ENCODE measurements around the gene RNF187. TPM values are rescaled to one million over a fixed set of nuclear protein-coding genes. Genes with fewer than 3 reads are reported as not detected.

RNF187 gene
- total RNA-seq, 1 experiment from 2014 or later: 97.7 TPM

DNA sequence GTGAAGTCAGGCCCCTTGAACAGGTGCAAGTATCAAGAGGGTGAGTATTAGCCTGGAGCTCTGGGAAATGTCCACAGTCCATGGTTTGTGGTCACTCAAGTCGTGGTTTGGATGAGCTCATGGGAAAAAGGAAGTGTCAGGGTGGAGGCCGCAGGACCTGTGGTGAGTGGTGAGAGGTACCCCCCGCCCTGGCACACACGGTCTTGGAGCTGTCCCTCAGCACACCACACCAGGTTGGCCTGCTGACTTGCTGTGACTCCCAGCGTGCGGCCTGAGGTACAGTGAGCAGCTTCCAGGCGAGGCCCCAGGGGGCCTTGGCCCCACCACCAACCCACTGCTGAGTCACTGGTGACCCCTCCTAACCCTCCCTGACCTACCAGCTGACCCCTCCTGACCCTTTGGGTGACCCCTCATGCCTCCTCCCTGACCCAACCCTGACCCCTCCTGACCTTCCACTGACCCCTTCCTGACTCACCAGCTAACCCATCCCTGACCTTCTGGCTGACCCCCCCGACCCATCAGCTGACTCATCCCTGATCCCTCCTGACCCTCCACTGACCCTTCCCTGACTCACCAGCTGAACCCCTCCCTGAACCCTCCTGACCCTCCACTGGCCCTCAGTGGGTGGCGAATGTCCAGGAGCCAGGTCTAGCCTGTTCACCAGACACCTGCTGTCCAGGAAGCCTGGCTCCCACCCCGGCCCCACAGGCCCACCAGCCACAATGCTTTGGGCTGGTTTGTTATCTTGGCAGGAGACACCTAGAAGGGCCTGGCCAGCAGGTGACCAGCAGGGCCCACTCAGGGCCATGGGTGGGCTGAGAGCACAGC is 34.8 kb upstream of the RNF187 start:
- no peaks in the 10 kb centered on the region for H3F3A ChIP-seq (ENCODE audit: low read length, unreplicated experiment)
- no peak for ATAC-seq
- BruUV-seq (replicated peaks): no TSS peak
- ChIA-PET POLR2A (ENCODE audit: unreplicated experiment) (no interaction called here), CTCF (no interaction called here)
- intact Hi-C loops (cut with micrococcal nuclease): no loop called here
- no peak overlapping the region for H3K9ac ChIP-seq (ENCODE audit: low read length)
- no peak overlapping the region for H3K4me2 ChIP-seq (ENCODE audit: low read length)
- H3K9me2 ChIP-seq (replicated peaks; ENCODE audit: low read length): no peaks in the 10 kb centered on the region
- DNase-seq: no peak
- no peaks in the 10 kb centered on the region for H3K36me3 ChIP-seq (ENCODE audit: low read depth, low read length)
- peaks cover 9% of the 10 kb centered on the region; the same call in 1 of the 2 replicates for H3K4me1 ChIP-seq (ENCODE audit: insufficient read depth, low read length)
- TF ChIP-seq, protein P1, sequence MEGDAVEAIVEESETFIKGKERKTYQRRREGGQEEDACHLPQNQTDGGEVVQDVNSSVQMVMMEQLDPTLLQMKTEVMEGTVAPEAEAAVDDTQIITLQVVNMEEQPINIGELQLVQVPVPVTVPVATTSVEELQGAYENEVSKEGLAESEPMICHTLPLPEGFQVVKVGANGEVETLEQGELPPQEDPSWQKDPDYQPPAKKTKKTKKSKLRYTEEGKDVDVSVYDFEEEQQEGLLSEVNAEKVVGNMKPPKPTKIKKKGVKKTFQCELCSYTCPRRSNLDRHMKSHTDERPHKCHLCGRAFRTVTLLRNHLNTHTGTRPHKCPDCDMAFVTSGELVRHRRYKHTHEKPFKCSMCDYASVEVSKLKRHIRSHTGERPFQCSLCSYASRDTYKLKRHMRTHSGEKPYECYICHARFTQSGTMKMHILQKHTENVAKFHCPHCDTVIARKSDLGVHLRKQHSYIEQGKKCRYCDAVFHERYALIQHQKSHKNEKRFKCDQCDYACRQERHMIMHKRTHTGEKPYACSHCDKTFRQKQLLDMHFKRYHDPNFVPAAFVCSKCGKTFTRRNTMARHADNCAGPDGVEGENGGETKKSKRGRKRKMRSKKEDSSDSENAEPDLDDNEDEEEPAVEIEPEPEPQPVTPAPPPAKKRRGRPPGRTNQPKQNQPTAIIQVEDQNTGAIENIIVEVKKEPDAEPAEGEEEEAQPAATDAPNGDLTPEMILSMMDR (conservative IDR thresholded peaks at IDR 0.05; ENCODE audit: low read depth, low read length): no peak
- TF ChIP-seq EZH2 (IDR thresholded peaks at IDR 0.05; ENCODE audit: low read length, unreplicated experiment): no peak
- no peak for TF ChIP-seq EZH2phosphoT487 (IDR thresholded peaks at IDR 0.05; ENCODE audit: borderline replicate concordance, low read length)
- no peak overlapping the region for H2AFZ ChIP-seq (ENCODE audit: low read length)
- no peaks in the 10 kb centered on the region for H3K9me3 ChIP-seq (ENCODE audit: low read length)
- H3K27ac ChIP-seq (ENCODE audit: low read length): no peak overlapping the region
- no peaks in the 10 kb centered on the region for H3K27me3 ChIP-seq (ENCODE audit: low read length)
- peaks cover 15% of the 10 kb centered on the region for H4K20me1 ChIP-seq (ENCODE audit: low read length)
- no peak overlapping the region for H3K4me3 ChIP-seq (ENCODE audit: low read length)
- H3K79me2 ChIP-seq (ENCODE audit: low read length): peaks cover 29% of the 10 kb centered on the region

- H2AFZ ChIP-seq (ENCODE audit: low read length): no peak overlapping the region
- H3K9ac ChIP-seq (ENCODE audit: low read length): no peak overlapping the region
- peaks cover 15% of the 10 kb centered on the region for H4K20me1 ChIP-seq (ENCODE audit: low read length)
- H3K27ac ChIP-seq (ENCODE audit: low read length): no peak overlapping the region
- H3K79me2 ChIP-seq (ENCODE audit: low read length): peaks cover 29% of the 10 kb centered on the region
- no peak overlapping the region for H3K4me2 ChIP-seq (ENCODE audit: low read length)
- no peaks in the 10 kb centered on the region for H3K9me3 ChIP-seq (ENCODE audit: low read length)
- H3K9me2 ChIP-seq (replicated peaks; ENCODE audit: low read length): no peaks in the 10 kb centered on the region
- no peak overlapping the region for H3K4me3 ChIP-seq (ENCODE audit: low read length)
- BruUV-seq (replicated peaks): no TSS peak
- no peaks in the 10 kb centered on the region for H3F3A ChIP-seq (ENCODE audit: low read length, unreplicated experiment)
- H3K27me3 ChIP-seq (ENCODE audit: low read length): no peaks in the 10 kb centered on the region
- DNase-seq (no peak), ATAC-seq (no peak)
- intact Hi-C loops (cut with micrococcal nuclease): no loop called here
- H3K4me1 ChIP-seq (ENCODE audit: insufficient read depth, low read length): peaks cover 9% of the 10 kb centered on the region; the same call in 1 of the 2 replicates
- TF ChIP-seq, protein P1 (conservative IDR thresholded peaks at IDR 0.05; ENCODE audit: low read depth, low read length): no peak
- TF ChIP-seq EZH2 (IDR thresholded peaks at IDR 0.05; ENCODE audit: low read length, unreplicated experiment): no peak
- TF ChIP-seq EZH2phosphoT487 (IDR thresholded peaks at IDR 0.05; ENCODE audit: borderline replicate concordance, low read length): no peak
- POLR2A ChIA-PET (ENCODE audit: unreplicated experiment): no interaction called here
- CTCF ChIA-PET: no interaction called here
- H3K36me3 ChIP-seq (ENCODE audit: low read depth, low read length): no peaks in the 10 kb centered on the region
These were observed 34.1 kb upstream of the RNF187 start for GRCh38 chr1:228453022-228453560.

DNA sequence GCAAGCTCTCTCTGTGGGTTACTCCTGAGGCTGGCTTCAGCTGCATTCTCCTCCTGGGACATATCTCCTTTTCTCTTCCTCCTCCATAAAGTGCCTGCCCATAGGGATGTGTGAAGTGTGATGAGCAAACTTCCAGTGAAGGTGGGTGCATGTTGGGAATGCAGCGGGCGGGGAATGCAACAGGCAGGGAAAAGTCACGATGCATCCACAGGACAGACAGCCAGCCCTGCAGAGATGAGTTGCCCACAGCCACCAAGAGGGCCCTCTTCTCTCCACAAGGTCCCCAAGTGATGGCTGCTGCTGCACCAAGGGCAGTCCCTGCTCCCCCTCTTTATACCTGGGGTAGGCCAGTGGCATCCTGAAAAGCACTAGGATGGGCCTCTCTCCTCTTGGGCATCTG is 33.6 kb upstream of the RNF187 start:
- DNase-seq: no peak
- Histone ChIP-seq H4K20me1 (ENCODE audit: low read length) (peaks cover 15% of the 10 kb centered on the region), H3K27ac (ENCODE audit: low read length) (no peak overlapping the region), H3K27me3 (ENCODE audit: low read length) (no peaks in the 10 kb centered on the region), H2AFZ (ENCODE audit: low read length) (no peak overlapping the region), H3F3A (ENCODE audit: low read length, unreplicated experiment) (no peaks in the 10 kb centered on the region), H3K36me3 (ENCODE audit: low read depth, low read length) (no peaks in the 10 kb centered on the region), H3K9me3 (ENCODE audit: low read length) (no peaks in the 10 kb centered on the region), H3K9me2 (replicated peaks; ENCODE audit: low read length) (no peaks in the 10 kb centered on the region), H3K4me3 (ENCODE audit: low read length) (no peak overlapping the region), H3K4me2 (ENCODE audit: low read length) (no peak overlapping the region), H3K4me1 (ENCODE audit: insufficient read depth, low read length) (peaks cover 9% of the 10 kb centered on the region; the same call in 1 of the 2 replicates), H3K79me2 (ENCODE audit: low read length) (peaks cover 29% of the 10 kb centered on the region), H3K9ac (ENCODE audit: low read length) (no peak overlapping the region)
- TF ChIP-seq, protein P1 (conservative IDR thresholded peaks at IDR 0.05; ENCODE audit: low read depth, low read length): no peak
- TF ChIP-seq EZH2 (IDR thresholded peaks at IDR 0.05; ENCODE audit: low read length, unreplicated experiment) (no peak), EZH2phosphoT487 (IDR thresholded peaks at IDR 0.05; ENCODE audit: borderline replicate concordance, low read length) (no peak)
- ATAC-seq: no peak
- intact Hi-C loops (cut with micrococcal nuclease): no loop called here
- no TSS peak for BruUV-seq (replicated peaks)
- POLR2A ChIA-PET (ENCODE audit: unreplicated experiment): no interaction called here
- CTCF ChIA-PET: no interaction called here

All from PC-3 (cell line).